GM23248 (cell line): ENCODE data around the gene GOLIM4. TPM values are rescaled to one million over a fixed set of nuclear protein-coding genes. Genes with fewer than 3 reads are reported as not detected.

Experiments used
- DNase-seq: peaks from one replicate; pipeline ENCODE4 v3.0.0-alpha.2; 2015
- H2AFZ ChIP-seq: fragments of 200-600 bp; sonication (generic); 2 replicates; pipeline ENCODE4 v1.6.1; 2016; ENCODE audit warnings: antibody characterized with exemption
- H3F3A ChIP-seq: fragments of 200-600 bp; sonication (generic); 2 replicates; pipeline ENCODE4 v1.6.1; 2016; ENCODE audit warnings: mild to moderate bottlenecking, antibody characterized with exemption, mixed run types; ENCODE audit not compliant: insufficient read depth
- H3K27ac ChIP-seq: fragments of 200-600 bp; sonication (generic); 2 replicates; pipeline ENCODE4 v1.5.1; 2016; ENCODE audit warnings: mild to moderate bottlenecking
- H3K27me3 ChIP-seq: fragments of 200-600 bp; sonication (generic); replicated peaks from 2 replicates; pipeline ENCODE4 v1.6.1; 2016; ENCODE audit warnings: mild to moderate bottlenecking; ENCODE audit not compliant: insufficient read depth
- H3K36me3 ChIP-seq: fragments of 200-600 bp; sonication (generic); 2 replicates; pipeline ENCODE4 v1.6.1; 2016; ENCODE audit warnings: low read depth, mild to moderate bottlenecking
- H3K4me1 ChIP-seq: fragments of 200-600 bp; sonication (generic); 2 replicates; pipeline ENCODE4 v1.6.1; 2016; ENCODE audit warnings: mild to moderate bottlenecking; ENCODE audit not compliant: insufficient read depth
- H3K4me2 ChIP-seq: fragments of 200-600 bp; sonication (generic); one replicate; pipeline ENCODE4 v1.6.1; 2016; ENCODE audit warnings: mild to moderate bottlenecking; ENCODE audit not compliant: unreplicated experiment
- H3K4me3 ChIP-seq: fragments of 200-600 bp; sonication (generic); 2 replicates; pipeline ENCODE4 v1.5.1; 2016; ENCODE audit warnings: mild to moderate bottlenecking
- H3K79me2 ChIP-seq: fragments of 200-600 bp; sonication (generic); 2 replicates; pipeline ENCODE4 v1.6.1; 2016; ENCODE audit warnings: mild to moderate bottlenecking; ENCODE audit not compliant: insufficient read depth
- H3K9ac ChIP-seq: fragments of 200-600 bp; sonication (generic); 2 replicates; pipeline ENCODE4 v1.6.1; 2016; ENCODE audit warnings: mild to moderate bottlenecking
- H3K9me2 ChIP-seq: fragments of 200-600 bp; sonication (generic); 2 replicates; pipeline ENCODE4 v1.6.1; 2016; ENCODE audit warnings: mixed run types, mild to moderate bottlenecking, moderate library complexity; ENCODE audit not compliant: insufficient read depth
- H3K9me3 ChIP-seq: fragments of 200-600 bp; sonication (generic); one replicate; pipeline ENCODE4 v1.6.1; 2017; ENCODE audit warnings: low read depth
- H4K20me1 ChIP-seq: fragments of 200-600 bp; sonication (generic); 2 replicates; pipeline ENCODE4 v1.6.0; 2016; ENCODE audit not compliant: insufficient read depth
- EZH2 ChIP-seq: fragments of 200-600 bp; sonication (generic); IDR thresholded peaks from 2 replicates; pipeline ENCODE4 v1.6.1; 2018; ENCODE audit warnings: antibody characterized with exemption, mild to moderate bottlenecking; ENCODE audit not compliant: insufficient read depth, poor library complexity, severe bottlenecking
- EZH2phosphoT487 ChIP-seq: fragments of 200-600 bp; sonication (generic); IDR thresholded peaks from 2 replicates; pipeline ENCODE4 v1.6.1; 2018; ENCODE audit warnings: antibody characterized with exemption, moderate library complexity, mild to moderate bottlenecking, low read depth; ENCODE audit not compliant: insufficient read depth
- WGBS, 2 experiments: methylation state at CpG; one replicate each; pipeline ENCODE4 v1.1.6; 2015 to 2017; ENCODE audit warnings: low lambda C conversion rate in 2 of 2, low coverage in 1 of 2; ENCODE audit errors: missing lambda C conversion rate in 2 of 2; 5-methylcytosine and 5-hydroxymethylcytosine counted together
- in situ Hi-C: fragments of 300-500 bp; cut with MboI; formaldehyde crosslinking; loops from 2 replicates; pipeline ENCODE4 v1.15.0; 2020
- polyA plus RNA-seq: library from polyadenylated mRNA; unstranded; fragments of >200 nt; fragmentation: Nextera tagmentation; extraction: Ambion mirVana; gene quantifications from 2 replicates; pipeline ENCODE4 v1.2.1, GENCODE V29; 2016
- total RNA-seq: library from RNA; depleted of rRNA; stranded (reverse); fragments of >200 nt; shearing (Covaris generic); gene quantifications from 2 replicates; pipeline ENCODE4 v1.2.3, GENCODE V29; 2014

Gene GOLIM4
- total and polyA plus RNA-seq, 2 experiments from 2014 or later, result 66.8 to 84.4 TPM

- Histone ChIP-seq H3K4me1 (peaks cover 37% of the 10 kb centered on the region), H3K27ac (no peak overlapping the region), H3K9ac (no peak overlapping the region), H3K36me3 (no peaks in the 10 kb centered on the region), H2AFZ (no peak overlapping the region), H3K79me2 (peaks cover 100% of the 10 kb centered on the region), H3K9me3 (no peaks in the 10 kb centered on the region), H4K20me1 (no peaks in the 10 kb centered on the region), H3K4me2 (no peak overlapping the region), H3K27me3 (no peaks in the 10 kb centered on the region), H3F3A (0 out of 2 replicates have a peak, but pooled peaks cover 4% of the 10 kb centered on the region), H3K9me2 (no peaks in the 10 kb centered on the region), H3K4me3 (no peak overlapping the region)
- in situ Hi-C loops, result loop anchor here (25.0 kb wide), 1 partner anchor 1032 kb away; no protein-coding TSS in a partner anchor
- DNase-seq, result no peak
- TF ChIP-seq EZH2 (no peak), EZH2phosphoT487 (no peak)
- WGBS, 2 experiments, result 74 to 78% methylated on average over 3 of the region's 3 CpGs
Observed at GRCh38 chr3:168080022-168080421, 15.7 kb downstream of the GOLIM4 start.

- 54 to 63% methylated on average over 2 of the region's 2 CpGs for WGBS, 2 experiments
Observed at GRCh38 chr3:168077091-168077490, 18.6 kb downstream of the GOLIM4 start.

GRCh38 chr3:168073842-168074605, 21.7 kb downstream of the GOLIM4 start:
- no peak overlapping the region for H3K4me2 ChIP-seq
- H3K9me3 ChIP-seq, result no peaks in the 10 kb centered on the region
- 95 to 99% methylated on average over 4 of the region's 4 CpGs for WGBS, 2 experiments
- H3K36me3 ChIP-seq, result no peaks in the 10 kb centered on the region
- H3K9ac ChIP-seq, result no peak overlapping the region
- H4K20me1 ChIP-seq, result no peaks in the 10 kb centered on the region
- H3F3A ChIP-seq, result peaks cover 55% of the 10 kb centered on the region
- H2AFZ ChIP-seq, result no peak overlapping the region
- H3K79me2 ChIP-seq, result peaks cover 92% of the 10 kb centered on the region
- H3K27ac ChIP-seq, result peak overlapping the region; percentile 97
- no peaks in the 10 kb centered on the region for H3K27me3 ChIP-seq
- no peak overlapping the region for H3K4me3 ChIP-seq
- in situ Hi-C loops, result no loop called here
- peaks cover 58% of the 10 kb centered on the region for H3K4me1 ChIP-seq
- no peaks in the 10 kb centered on the region for H3K9me2 ChIP-seq
- DNase-seq, result peak; percentile 28
- TF ChIP-seq EZH2, result no peak
- no peak for TF ChIP-seq EZH2phosphoT487

More at GRCh38 chr3:168077091-168077490, 18.6 kb downstream of the GOLIM4 start:
- in situ Hi-C loops, result loop anchor here (25.0 kb wide), 1 partner anchor 1035 kb away; no protein-coding TSS in a partner anchor
- no peaks in the 10 kb centered on the region for H3K9me3 ChIP-seq
- peak; percentile 50 for DNase-seq
- H2AFZ ChIP-seq, result no peak overlapping the region
- no peaks in the 10 kb centered on the region for H4K20me1 ChIP-seq
- peaks cover 27% of the 10 kb centered on the region; the same call in 1 of the 2 replicates for H3F3A ChIP-seq
- H3K27me3 ChIP-seq, result no peaks in the 10 kb centered on the region
- peaks cover 100% of the 10 kb centered on the region for H3K79me2 ChIP-seq
- H3K4me2 ChIP-seq, result no peak overlapping the region
- peaks cover 58% of the 10 kb centered on the region for H3K4me1 ChIP-seq
- no peak for TF ChIP-seq EZH2phosphoT487
- no peak for TF ChIP-seq EZH2
- no peaks in the 10 kb centered on the region for H3K36me3 ChIP-seq
- no peak overlapping the region for H3K9ac ChIP-seq
- H3K27ac ChIP-seq, result 0 out of 2 replicates have a peak overlapping the region, but pooled peaks have one; percentile 20
- H3K9me2 ChIP-seq, result no peaks in the 10 kb centered on the region
- no peak overlapping the region for H3K4me3 ChIP-seq

GRCh38 chr3:168072323-168072650, 23.4 kb downstream of the GOLIM4 start:
- H3F3A ChIP-seq, result peaks cover 55% of the 10 kb centered on the region
- H4K20me1 ChIP-seq, result no peaks in the 10 kb centered on the region
- H3K9me3 ChIP-seq, result no peaks in the 10 kb centered on the region
- H3K9ac ChIP-seq, result peak overlapping the region; percentile 78
- peak overlapping the region; percentile 61 for H3K4me2 ChIP-seq
- peak overlapping the region; percentile 35; the same call in 1 of the 2 replicates for H3K4me3 ChIP-seq
- no peak for TF ChIP-seq EZH2phosphoT487
- no peak for TF ChIP-seq EZH2
- no peaks in the 10 kb centered on the region for H3K9me2 ChIP-seq
- H3K27me3 ChIP-seq, result no peaks in the 10 kb centered on the region
- H3K36me3 ChIP-seq, result no peaks in the 10 kb centered on the region
- peaks cover 92% of the 10 kb centered on the region for H3K79me2 ChIP-seq
- H3K4me1 ChIP-seq, result peaks cover 47% of the 10 kb centered on the region
- H3K27ac ChIP-seq, result peak overlapping the region; percentile 97
- in situ Hi-C loops, result no loop called here
- peak; percentile 55 for DNase-seq
- H2AFZ ChIP-seq, result no peak overlapping the region
